Gastroesophageal sphincter (tissue), 4 donors: ENCODE data around the gene NTHL1. TPM values are rescaled to one million over a fixed set of nuclear protein-coding genes. Genes with fewer than 3 reads are reported as not detected.

Source experiments
- ATAC-seq: fragments of 150-250 bp; one replicate; pipeline ENCODE4 v1.9.1; 2016; ENCODE audit warnings: mild to moderate bottlenecking, moderate library complexity
- H3K27ac ChIP-seq, 4 donors: fragments of 200-600 bp; sonication (generic) in 3 of 4; 1 replicate in 3 of 4; 2 replicates in 1 of 4; pipeline ENCODE4 v1.5.1; 2016 to 2019
- H3K27me3 ChIP-seq: fragments of 200-600 bp; sonication (generic); one replicate; pipeline ENCODE4 v1.5.1; 2019
- H3K36me3 ChIP-seq, 2 donors: fragments of 200-600 bp; sonication (generic); one replicate each; pipeline ENCODE4 v1.5.1; 2019; ENCODE audit warnings: control low read depth in 1 of 2
- H3K4me1 ChIP-seq, 3 donors: fragments of 200-600 bp; sonication (generic); 1 replicate in 2 of 3; 2 replicates in 1 of 3; pipeline ENCODE4 v1.5.1; 2016 to 2019; ENCODE audit warnings: control low read depth in 2 of 3
- H3K4me3 ChIP-seq, 2 donors: fragments of 200-600 bp; sonication (generic); one replicate each; pipeline ENCODE4 v1.5.1; 2019; ENCODE audit warnings: mild to moderate bottlenecking in 1 of 2, moderate library complexity in 1 of 2
- H3K9me3 ChIP-seq, 3 donors: fragments of 200-600 bp; sonication (generic); one replicate each; pipeline ENCODE4 v1.5.1; 2017 to 2019; ENCODE audit warnings: control low read depth in 2 of 3
- CTCF ChIP-seq, 4 experiments: fragments of 200-600 bp in 2 of 4; fragments of 450-650 bp in 2 of 4; sonication (generic) in 1 of 4; IDR thresholded peaks; one replicate each; pipeline ENCODE4 v1.5.1; 2017 to 2019; ENCODE audit warnings: antibody characterized with exemption in 4 of 4, mild to moderate bottlenecking in 2 of 4, moderate library complexity in 2 of 4
- EP300 ChIP-seq: sonication (generic); formaldehyde crosslinking; IDR thresholded peaks from one replicate; pipeline ENCODE4 v1.6.1; 2017; ENCODE audit warnings: antibody characterized with exemption, mild to moderate bottlenecking
- POLR2A ChIP-seq, 2 donors: fragments of 450-650 bp; IDR thresholded peaks; one replicate each; pipeline ENCODE4 v1.6.1; 2017; ENCODE audit warnings: antibody characterized with exemption in 2 of 2, mild to moderate bottlenecking in 2 of 2, moderate library complexity in 1 of 2
- POLR2AphosphoS5 ChIP-seq: sonication (generic); formaldehyde crosslinking; IDR thresholded peaks from one replicate; pipeline ENCODE4 v1.6.1; 2017; ENCODE audit warnings: antibody characterized with exemption
- WGBS, 2 donors: methylation state at CpG; one replicate each; pipeline ENCODE4 v1.1.5; 2018; ENCODE audit warnings: low coverage in 1 of 2; 5-methylcytosine and 5-hydroxymethylcytosine counted together
- total RNA-seq, 4 donors: library from RNA; depleted of rRNA; stranded (reverse); fragments of >200 nt; gene quantifications; one replicate each; pipeline ENCODE4 v1.1.0, GENCODE V29; 2016

The NTHL1 gene
- total RNA-seq, 4 donors from 2014 or later: 18.4 to 25.4 (median 21.6) TPM

GRCh38 chr16:2082171-2082982 lies 34.7 kb upstream of the NTHL1 start:
- 33% methylated on average over 9 of the region's 32 CpGs; no CpG with 5 or more reads in 1 of the 2 donors for whole genome bisulfite sequencing, 2 donors
- TF ChIP-seq EP300 (no peak), CTCF (IDR thresholded peaks at IDR 0.05) (peak in 1 of 4 experiments; percentile 13), POLR2AphosphoS5 (no peak), POLR2A (IDR thresholded peaks at IDR 0.05) (no peak)
- H3K9me3 ChIP-seq: no peaks in the 10 kb centered on the region
- H3K27ac ChIP-seq: peak overlapping the region in 2 of 4 donors; percentile 54 to 58
- peaks cover 0 to 100% of the 10 kb centered on the region in 2 donors for H3K36me3 ChIP-seq
- H3K4me3 ChIP-seq: no peak overlapping the region
- H3K27me3 ChIP-seq: no peaks in the 10 kb centered on the region
- peaks cover 0 to 30% (median 11%) of the 10 kb centered on the region in 3 donors for H3K4me1 ChIP-seq
- peak; percentile 21 for ATAC-seq

- no peaks in the 10 kb centered on the region for H3K27me3 ChIP-seq
- H3K9me3 ChIP-seq: no peaks in the 10 kb centered on the region
- ATAC-seq: peak; percentile 1
- H3K4me1 ChIP-seq: peaks cover 0 to 30% (median 11%) of the 10 kb centered on the region in 3 donors
- peak overlapping the region in 2 of 4 donors; percentile 54 to 58 for H3K27ac ChIP-seq
- no peak for TF ChIP-seq EP300
- no peak for TF ChIP-seq POLR2AphosphoS5
- TF ChIP-seq POLR2A (IDR thresholded peaks at IDR 0.05): no peak
- TF ChIP-seq CTCF (IDR thresholded peaks at IDR 0.05): no peak
- no CpG with 5 or more reads among the region's 35 CpGs for WGBS, 2 donors
- H3K4me3 ChIP-seq: no peak overlapping the region
- H3K36me3 ChIP-seq: peaks cover 0 to 100% of the 10 kb centered on the region in 2 donors
Observed at GRCh38 chr16:2081201-2082084, 33.8 kb upstream of the NTHL1 start.

GRCh38 chr16:2079991-2080390 lies 32.4 kb upstream of the NTHL1 start:
- peaks cover 0 to 100% of the 10 kb centered on the region in 2 donors for H3K36me3 ChIP-seq
- no peak for TF ChIP-seq EP300
- no peak for TF ChIP-seq CTCF (IDR thresholded peaks at IDR 0.05)
- no peak for TF ChIP-seq POLR2AphosphoS5
- TF ChIP-seq POLR2A (IDR thresholded peaks at IDR 0.05): no peak

GRCh38 chr16:2079311-2079800 lies 31.7 kb upstream of the NTHL1 start:
- no peak overlapping the region for H3K4me3 ChIP-seq
- no peaks in the 10 kb centered on the region for H3K9me3 ChIP-seq
- ATAC-seq: no peak
- H3K4me1 ChIP-seq: peaks cover 0 to 30% (median 11%) of the 10 kb centered on the region in 3 donors
- H3K27me3 ChIP-seq: no peaks in the 10 kb centered on the region
- 100% methylated on average over 1 of the region's 30 CpGs; no CpG with 5 or more reads in 1 of the 2 donors for WGBS, 2 donors
- TF ChIP-seq POLR2AphosphoS5 (no peak), EP300 (no peak), CTCF (IDR thresholded peaks at IDR 0.05) (no peak), POLR2A (IDR thresholded peaks at IDR 0.05) (no peak)
- H3K27ac ChIP-seq: no peak overlapping the region
- peaks cover 0 to 100% of the 10 kb centered on the region in 2 donors for H3K36me3 ChIP-seq

More at GRCh38 chr16:2079991-2080390, 32.4 kb upstream of the NTHL1 start:
- Histone ChIP-seq H3K27ac (no peak overlapping the region), H3K27me3 (no peaks in the 10 kb centered on the region), H3K9me3 (no peaks in the 10 kb centered on the region), H3K4me1 (peaks cover 0 to 30% (median 11%) of the 10 kb centered on the region in 3 donors), H3K4me3 (no peak overlapping the region)
- ATAC-seq: no peak
- no CpG with 5 or more reads among the region's 16 CpGs for WGBS, 2 donors
